WTC11 (cell line): ENCODE data around the gene DISC1. TPM values are rescaled to one million over a fixed set of nuclear protein-coding genes. Genes with fewer than 3 reads are reported as not detected.

Experiments used
- ATAC-seq: fragments of 200-7000 bp; cut with Tn5 transposase; 2 replicates; pipeline ENCODE4 v1.10.0; 2021; ENCODE audit warnings: mild to moderate bottlenecking, moderate library complexity
- CTCF ChIA-PET: fragments of 300-600 bp; sonication (Branson Sonifier 250); formaldehyde crosslinking; loops from one replicate; lab custom pipeline; 2021; ENCODE audit warnings: antibody characterized with exemption; lab: Charles Lee
- POLR2A ChIA-PET: fragments of 350-600 bp; sonication (Branson Sonifier 250); formaldehyde crosslinking; loops from one replicate; lab custom pipeline; 2021; ENCODE audit warnings: antibody characterized with exemption; lab: Charles Lee
- DNase-seq: peaks from one replicate; pipeline ENCODE4 v3.0.0; 2021; ENCODE audit warnings: low spot score
- H3K27ac Mint-ChIP-seq: 2 replicates; pipeline ENCODE4 v1.8.0; 2021; ENCODE audit warnings: mixed read lengths
- H3K27me3 Mint-ChIP-seq: 2 replicates; pipeline ENCODE4 v1.8.0; 2021; ENCODE audit warnings: low read depth, mild to moderate bottlenecking, moderate library complexity, mixed read lengths
- H3K36me3 Mint-ChIP-seq: 2 replicates; pipeline ENCODE4 v1.8.0; 2021; ENCODE audit warnings: mixed read lengths
- H3K4me1 Mint-ChIP-seq: 2 replicates; pipeline ENCODE4 v1.8.0; 2022; ENCODE audit warnings: mixed read lengths
- H3K4me3 Mint-ChIP-seq: 2 replicates; pipeline ENCODE4 v1.8.0; 2021; ENCODE audit warnings: mild to moderate bottlenecking, moderate library complexity, mixed read lengths
- H3K9me3 Mint-ChIP-seq: 2 replicates; pipeline ENCODE4 v1.8.0; 2021; ENCODE audit warnings: mixed read lengths
- GABPB1 ChIP-seq: sonication (generic); formaldehyde crosslinking; IDR thresholded peaks from 2 replicates; pipeline ENCODE4 v1.8.1; 2023; ENCODE audit warnings: mild to moderate bottlenecking, missing genetic modification reagents
- HMGXB4 ChIP-seq: sonication (generic); formaldehyde crosslinking; IDR thresholded peaks from 2 replicates; pipeline ENCODE4 v1.8.1; 2023; ENCODE audit warnings: mild to moderate bottlenecking, moderate library complexity, missing genetic modification reagents
- JAZF1 ChIP-seq: fragments of 250-450 bp; sonication (Bioruptor Pico); IDR thresholded peaks from 2 replicates; pipeline ENCODE4 v1.9.0; 2021; ENCODE audit warnings: moderate library complexity, mild to moderate bottlenecking, inconsistent platforms
- JUN ChIP-seq: sonication (generic); formaldehyde crosslinking; IDR thresholded peaks from 2 replicates; pipeline ENCODE4 v1.8.0; 2023; ENCODE audit warnings: mild to moderate bottlenecking, missing genetic modification reagents
- NFE2L1 ChIP-seq: sonication (generic); formaldehyde crosslinking; IDR thresholded peaks from 2 replicates; pipeline ENCODE4 v1.8.1; 2023; ENCODE audit warnings: missing genetic modification reagents
- NFYB ChIP-seq: sonication (generic); formaldehyde crosslinking; conservative IDR thresholded peaks from 2 replicates; pipeline ENCODE4 v1.8.0; 2022; ENCODE audit warnings: low read depth, missing genetic modification reagents
- OVOL2 ChIP-seq: fragments of 250-450 bp; sonication (Bioruptor Pico); IDR thresholded peaks from 2 replicates; pipeline ENCODE4 v1.9.0; 2021; ENCODE audit warnings: mild to moderate bottlenecking, borderline replicate concordance
- SP1 ChIP-seq: sonication (generic); formaldehyde crosslinking; conservative IDR thresholded peaks from 2 replicates; pipeline ENCODE4 v1.8.1; 2022; ENCODE audit warnings: missing genetic modification reagents
- STAT6 ChIP-seq: sonication (generic); formaldehyde crosslinking; conservative IDR thresholded peaks from 2 replicates; pipeline ENCODE4 v1.8.1; 2023; ENCODE audit warnings: mild to moderate bottlenecking, low read depth, missing genetic modification reagents, moderate library complexity
- ZNF232 ChIP-seq: sonication (generic); formaldehyde crosslinking; IDR thresholded peaks from 2 replicates; pipeline ENCODE4 v1.8.0; 2022; ENCODE audit warnings: mild to moderate bottlenecking, missing genetic modification reagents
- ZNF425 ChIP-seq: fragments of 250-450 bp; sonication (Bioruptor Pico); conservative IDR thresholded peaks from 2 replicates; pipeline ENCODE4 v1.9.0; 2021; ENCODE audit warnings: mild to moderate bottlenecking
- total RNA-seq: library from RNA; stranded (reverse); gene quantifications from 3 replicates; pipeline ENCODE4 v1.2.3, GENCODE V29; 2021
- TF ChIP-seq, protein P1 (sequence below): sonication (generic); formaldehyde crosslinking; IDR thresholded peaks from 2 replicates; pipeline ENCODE4 v1.8.1; 2022; ENCODE audit warnings: low read depth, mild to moderate bottlenecking, moderate library complexity, missing genetic modification reagents, borderline replicate concordance
- TF ChIP-seq, protein P2 (sequence below): sonication (generic); formaldehyde crosslinking; IDR thresholded peaks from 2 replicates; pipeline ENCODE4 v1.8.0; 2022; ENCODE audit warnings: mild to moderate bottlenecking, missing genetic modification reagents
- TF ChIP-seq, protein P3 (sequence below): sonication (generic); formaldehyde crosslinking; IDR thresholded peaks from 2 replicates; pipeline ENCODE4 v1.8.1; 2023; ENCODE audit warnings: mild to moderate bottlenecking, missing genetic modification reagents, moderate library complexity

The DISC1 gene
- total RNA-seq, 1 experiment from 2014 or later, result 5.5 TPM

- TF ChIP-seq ZNF425 (CRISPR knock-in tag) (no peak), OVOL2 (CRISPR knock-in tag) (no peak), NFE2L1 (CRISPR knock-in tag) (no peak), GABPB1 (no peak), JAZF1 (CRISPR knock-in tag) (no peak)
- TF ChIP-seq, protein P1, sequence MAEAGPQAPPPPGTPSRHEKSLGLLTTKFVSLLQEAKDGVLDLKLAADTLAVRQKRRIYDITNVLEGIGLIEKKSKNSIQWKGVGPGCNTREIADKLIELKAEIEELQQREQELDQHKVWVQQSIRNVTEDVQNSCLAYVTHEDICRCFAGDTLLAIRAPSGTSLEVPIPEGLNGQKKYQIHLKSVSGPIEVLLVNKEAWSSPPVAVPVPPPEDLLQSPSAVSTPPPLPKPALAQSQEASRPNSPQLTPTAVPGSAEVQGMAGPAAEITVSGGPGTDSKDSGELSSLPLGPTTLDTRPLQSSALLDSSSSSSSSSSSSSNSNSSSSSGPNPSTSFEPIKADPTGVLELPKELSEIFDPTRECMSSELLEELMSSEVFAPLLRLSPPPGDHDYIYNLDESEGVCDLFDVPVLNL (CRISPR knock-in tag), result no peak
- TF ChIP-seq, protein P2, sequence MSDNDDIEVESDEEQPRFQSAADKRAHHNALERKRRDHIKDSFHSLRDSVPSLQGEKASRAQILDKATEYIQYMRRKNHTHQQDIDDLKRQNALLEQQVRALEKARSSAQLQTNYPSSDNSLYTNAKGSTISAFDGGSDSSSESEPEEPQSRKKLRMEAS (CRISPR knock-in tag), result no peak
- TF ChIP-seq, protein P3, sequence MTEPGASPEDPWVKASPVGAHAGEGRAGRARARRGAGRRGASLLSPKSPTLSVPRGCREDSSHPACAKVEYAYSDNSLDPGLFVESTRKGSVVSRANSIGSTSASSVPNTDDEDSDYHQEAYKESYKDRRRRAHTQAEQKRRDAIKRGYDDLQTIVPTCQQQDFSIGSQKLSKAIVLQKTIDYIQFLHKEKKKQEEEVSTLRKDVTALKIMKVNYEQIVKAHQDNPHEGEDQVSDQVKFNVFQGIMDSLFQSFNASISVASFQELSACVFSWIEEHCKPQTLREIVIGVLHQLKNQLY (CRISPR knock-in tag), result no peak
Measured at GRCh38 chr1:231743966-231744365, 117.4 kb downstream of the DISC1 start (continued).

DNA sequence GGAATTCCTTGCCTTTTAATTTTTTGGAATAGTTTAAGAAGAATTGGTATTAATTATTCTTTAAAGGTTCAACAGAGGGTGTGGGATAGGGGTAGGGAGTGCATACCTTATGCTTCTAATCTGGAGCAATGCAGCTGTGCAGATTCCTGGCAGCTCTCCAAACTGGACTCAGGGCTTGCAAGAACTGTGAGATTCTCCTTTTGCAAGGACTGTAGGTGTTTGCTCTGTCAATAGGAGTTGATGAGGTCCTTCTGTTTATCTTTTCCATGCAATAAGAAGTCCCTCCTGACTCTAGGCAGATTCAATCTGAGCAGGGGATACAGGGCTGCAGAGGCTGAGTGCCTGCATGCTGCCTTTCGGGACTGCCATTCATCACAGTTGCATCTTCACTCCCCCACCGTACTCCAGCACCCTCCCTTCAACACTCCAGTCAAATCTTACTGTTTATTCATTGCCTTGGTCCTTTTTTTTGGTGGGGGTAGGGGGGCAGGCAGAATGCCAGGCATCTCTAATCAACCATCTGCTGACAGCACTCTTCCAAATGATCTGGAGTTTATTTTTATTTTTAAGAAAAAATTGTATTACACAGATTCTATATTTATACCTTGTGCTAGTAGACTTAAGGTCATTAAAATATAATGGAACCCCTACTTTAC lies 122.3 kb downstream of the DISC1 start:
- Mint-ChIP-seq H3K27ac (no peak overlapping the region), H3K27me3 (peaks cover 2% of the 10 kb centered on the region; the same call in 1 of the 2 replicates), H3K4me3 (no peak overlapping the region), H3K9me3 (peaks cover 31% of the 10 kb centered on the region), H3K36me3 (peaks cover 26% of the 10 kb centered on the region), H3K4me1 (no peaks in the 10 kb centered on the region)
- CTCF ChIA-PET, result interaction anchor here (2.2 kb wide), 1 partner anchor 8 kb away, joined by 7 read pairs; no protein-coding TSS in a partner anchor
- TF ChIP-seq JUN (CRISPR knock-in tag), result no peak
- TF ChIP-seq SP1, result no peak
- TF ChIP-seq HMGXB4 (CRISPR knock-in tag), result no peak
- TF ChIP-seq ZNF425 (CRISPR knock-in tag), result no peak
- no peak for TF ChIP-seq ZNF232 (CRISPR knock-in tag)
- no peak for TF ChIP-seq NFYB (CRISPR knock-in tag)
- TF ChIP-seq STAT6 (CRISPR knock-in tag), result no peak
- DNase-seq (no peak), ATAC-seq (no peak)
- POLR2A ChIA-PET, result no interaction called here
